ENCODE results near the gene PAX7. TPM values are rescaled to one million over a fixed set of nuclear protein-coding genes. Genes with fewer than 3 reads are reported as not detected.

The PAX7 gene
- total RNA-seq, 1 donor from 2014 or later, result not detected

- no peak for TF ChIP-seq CTCF (IDR thresholded peaks at IDR 0.05)
- no peaks in the 10 kb centered on the region for H3K27me3 ChIP-seq
- H3K4me1 ChIP-seq, result no peaks in the 10 kb centered on the region
- H3K9me3 ChIP-seq, result no peaks in the 10 kb centered on the region
- no peaks in the 10 kb centered on the region for H3K36me3 ChIP-seq
- intact Hi-C loops (cut with DNase I), result no loop called here
- no peak overlapping the region for H3K4me3 ChIP-seq
- H3K27ac ChIP-seq, result no peak overlapping the region
- DNase-seq (ENCODE audit: low spot score in 2 of 2), result no peak
These were observed 117.0 kb downstream of the PAX7 start for GRCh38 chr1:18747671-18748070.

GRCh38 chr1:18748435-18748834, 117.8 kb downstream of the PAX7 start:
- no peak for DNase-seq (ENCODE audit: low spot score in 2 of 2)
- Histone ChIP-seq H3K27me3 (no peaks in the 10 kb centered on the region), H3K27ac (no peak overlapping the region), H3K9me3 (no peaks in the 10 kb centered on the region), H3K4me3 (no peak overlapping the region), H3K4me1 (no peaks in the 10 kb centered on the region), H3K36me3 (no peaks in the 10 kb centered on the region)
- intact Hi-C loops (cut with DNase I), result no loop called here
- no peak for TF ChIP-seq CTCF (IDR thresholded peaks at IDR 0.05)

GRCh38 chr1:18749569-18749968, 118.9 kb downstream of the PAX7 start:
- Histone ChIP-seq H3K4me1 (no peaks in the 10 kb centered on the region), H3K4me3 (no peak overlapping the region), H3K36me3 (no peaks in the 10 kb centered on the region), H3K27ac (no peak overlapping the region), H3K27me3 (no peaks in the 10 kb centered on the region), H3K9me3 (no peaks in the 10 kb centered on the region)
- TF ChIP-seq CTCF (IDR thresholded peaks at IDR 0.05), result no peak
- DNase-seq (ENCODE audit: low spot score in 2 of 2), result no peak
- intact Hi-C loops (cut with DNase I), result no loop called here

- H3K36me3 ChIP-seq, result no peaks in the 10 kb centered on the region
- H3K9me3 ChIP-seq, result no peaks in the 10 kb centered on the region
- no peaks in the 10 kb centered on the region for H3K27me3 ChIP-seq
- H3K27ac ChIP-seq, result no peak overlapping the region
- TF ChIP-seq CTCF (IDR thresholded peaks at IDR 0.05), result no peak
- intact Hi-C loops (cut with DNase I), result no loop called here
- H3K4me1 ChIP-seq, result no peaks in the 10 kb centered on the region
- no peak overlapping the region for H3K4me3 ChIP-seq
- DNase-seq (ENCODE audit: low spot score in 2 of 2), result no peak
These were observed 120.0 kb downstream of the PAX7 start for GRCh38 chr1:18750600-18750999.

GRCh38 chr1:18751425-18751824, 120.8 kb downstream of the PAX7 start:
- H3K4me1 ChIP-seq, result no peaks in the 10 kb centered on the region
- H3K36me3 ChIP-seq, result no peaks in the 10 kb centered on the region
- no peak overlapping the region for H3K4me3 ChIP-seq
- intact Hi-C loops (cut with DNase I), result no loop called here
- no peak overlapping the region for H3K27ac ChIP-seq
- TF ChIP-seq CTCF (IDR thresholded peaks at IDR 0.05), result no peak
- no peaks in the 10 kb centered on the region for H3K9me3 ChIP-seq
- no peak for DNase-seq (ENCODE audit: low spot score in 2 of 2)
- H3K27me3 ChIP-seq, result no peaks in the 10 kb centered on the region

- intact Hi-C loops (cut with DNase I), result no loop called here
- TF ChIP-seq CTCF (IDR thresholded peaks at IDR 0.05), result no peak
- H3K4me1 ChIP-seq, result no peaks in the 10 kb centered on the region
- H3K27ac ChIP-seq, result no peak overlapping the region
- no peak for DNase-seq (ENCODE audit: low spot score in 2 of 2)
- H3K27me3 ChIP-seq, result no peaks in the 10 kb centered on the region
- H3K9me3 ChIP-seq, result no peaks in the 10 kb centered on the region
- H3K4me3 ChIP-seq, result no peak overlapping the region
- no peaks in the 10 kb centered on the region for H3K36me3 ChIP-seq
These were observed 121.8 kb downstream of the PAX7 start for GRCh38 chr1:18752409-18752808.

Data from ascending aorta (tissue), 2 donors.